Astrocyte (in vitro differentiated cells and primary cell): ENCODE results near the gene PDE11A. TPM values are rescaled to one million over a fixed set of nuclear protein-coding genes. Genes with fewer than 3 reads are reported as not detected.

Source experiments
- DNase-seq: peaks from one replicate; pipeline ENCODE4 v3.0.0-alpha.2; 2010; ENCODE audit warnings: low read depth
- FAIRE-seq: peaks from 2 replicates; lab custom pipeline; 2011; peaks lifted over from hg19 to GRCh38; lab: Jason Lieb, UNC
- H2AFZ ChIP-seq: 2 replicates; pipeline ENCODE4 v1.6.0; 2012; ENCODE audit warnings: low read depth, low read length, inconsistent platforms
- H3K27ac ChIP-seq: 2 replicates; pipeline ENCODE4 v1.5.1; 2011; ENCODE audit warnings: low read depth, low read length, inconsistent platforms
- H3K27me3 ChIP-seq: 2 replicates; pipeline ENCODE4 v1.6.0; 2011; ENCODE audit warnings: low read length, inconsistent platforms; ENCODE audit not compliant: insufficient read depth
- H3K36me3 ChIP-seq: 2 replicates; pipeline ENCODE4 v1.5.1; 2011; ENCODE audit warnings: low read length, inconsistent platforms; ENCODE audit not compliant: insufficient read depth
- H3K4me1 ChIP-seq: 2 replicates; pipeline ENCODE4 v1.5.1; 2011; ENCODE audit warnings: low read length, inconsistent platforms; ENCODE audit not compliant: insufficient read depth
- H3K4me2 ChIP-seq: 2 replicates; pipeline ENCODE4 v1.6.0; 2012; ENCODE audit warnings: low read length, inconsistent platforms
- H3K4me3 ChIP-seq: 2 replicates; pipeline ENCODE4 v1.5.1; 2011; ENCODE audit warnings: low read depth, mild to moderate bottlenecking, low read length, inconsistent platforms; ENCODE audit not compliant: insufficient read depth
- H3K79me2 ChIP-seq: 2 replicates; pipeline ENCODE4 v1.6.0; 2012; ENCODE audit warnings: mild to moderate bottlenecking, low read length, inconsistent platforms; ENCODE audit not compliant: insufficient read depth
- H3K9ac ChIP-seq: 2 replicates; pipeline ENCODE4 v1.6.0; 2012; ENCODE audit warnings: mild to moderate bottlenecking, low read length, inconsistent platforms
- H3K9me3 ChIP-seq: 2 replicates; pipeline ENCODE4 v1.5.1; 2012; ENCODE audit warnings: low read depth, mild to moderate bottlenecking, low read length, inconsistent platforms; ENCODE audit not compliant: insufficient read depth
- H4K20me1 ChIP-seq: 2 replicates; pipeline ENCODE4 v1.6.0; 2012; ENCODE audit warnings: low read length, inconsistent platforms; ENCODE audit not compliant: insufficient read depth
- H3K27ac Mint-ChIP-seq: one replicate; pipeline ENCODE4 v1.8.0; 2021; ENCODE audit warnings: mild to moderate bottlenecking, mixed read lengths; ENCODE audit not compliant: unreplicated experiment
- H3K27me3 Mint-ChIP-seq: one replicate; pipeline ENCODE4 v1.8.0; 2021; ENCODE audit warnings: low read depth, mixed read lengths; ENCODE audit not compliant: unreplicated experiment
- H3K36me3 Mint-ChIP-seq: one replicate; pipeline ENCODE4 v1.8.0; 2021; ENCODE audit warnings: low read depth, mixed read lengths; ENCODE audit not compliant: unreplicated experiment
- H3K4me1 Mint-ChIP-seq: one replicate; pipeline ENCODE4 v1.8.0; 2021; ENCODE audit warnings: low read depth, mixed read lengths; ENCODE audit not compliant: unreplicated experiment
- H3K4me3 Mint-ChIP-seq: one replicate; pipeline ENCODE4 v1.8.0; 2021; ENCODE audit warnings: mild to moderate bottlenecking, moderate library complexity, mixed read lengths; ENCODE audit not compliant: unreplicated experiment
- H3K9me3 Mint-ChIP-seq: one replicate; pipeline ENCODE4 v1.8.0; 2021; ENCODE audit warnings: mild to moderate bottlenecking, mixed read lengths; ENCODE audit not compliant: unreplicated experiment
- CTCF ChIP-seq: IDR thresholded peaks from 2 replicates; pipeline ENCODE4 v1.5.1; 2011; ENCODE audit warnings: low read depth, mild to moderate bottlenecking, inconsistent platforms, low read length, moderate library complexity; ENCODE audit not compliant: insufficient read depth
- EZH2 ChIP-seq: IDR thresholded peaks from 2 replicates; pipeline ENCODE4 v1.6.1; 2012; ENCODE audit warnings: mild to moderate bottlenecking, low read length, inconsistent platforms; ENCODE audit not compliant: insufficient read depth
- total RNA-seq: library from RNA; stranded (reverse); gene quantifications from 2 replicates; pipeline ENCODE4 v1.2.1, GENCODE V29; 2021

The PDE11A gene
- total RNA-seq, 1 donor from 2014 or later = 0.45 TPM

- H4K20me1 ChIP-seq = no peaks in the 10 kb centered on the region
- DNase-seq (no peak), FAIRE-seq (no peak)
- H3K27ac ChIP-seq = no peak overlapping the region
- H3K4me1 ChIP-seq = no peaks in the 10 kb centered on the region
- Mint-ChIP-seq H3K9me3 (no peaks in the 10 kb centered on the region), H3K36me3 (peaks cover 1% of the 10 kb centered on the region), H3K27ac (no peak overlapping the region), H3K27me3 (no peaks in the 10 kb centered on the region), H3K4me3 (no peak overlapping the region), H3K4me1 (peaks cover 8% of the 10 kb centered on the region)
- H3K79me2 ChIP-seq = no peaks in the 10 kb centered on the region
- TF ChIP-seq EZH2 = no peak
- H3K27me3 ChIP-seq = peaks cover 3% of the 10 kb centered on the region
- no peak overlapping the region for H2AFZ ChIP-seq
- no peak overlapping the region for H3K9ac ChIP-seq
- H3K9me3 ChIP-seq = no peaks in the 10 kb centered on the region
- H3K4me2 ChIP-seq = no peak overlapping the region
- no peaks in the 10 kb centered on the region for H3K36me3 ChIP-seq
- no peak overlapping the region for H3K4me3 ChIP-seq
Observed at GRCh38 chr2:177670791-177671535, 401.6 kb downstream of the PDE11A start.

- no peak for DNase-seq
- H3K4me3 ChIP-seq = no peak overlapping the region
- Mint-ChIP-seq H3K36me3 (peaks cover 1% of the 10 kb centered on the region), H3K4me1 (peaks cover 8% of the 10 kb centered on the region), H3K9me3 (no peaks in the 10 kb centered on the region), H3K4me3 (no peak overlapping the region), H3K27ac (no peak overlapping the region), H3K27me3 (no peaks in the 10 kb centered on the region)
- no peaks in the 10 kb centered on the region for H3K27me3 ChIP-seq
- H3K4me2 ChIP-seq = no peak overlapping the region
- H3K79me2 ChIP-seq = no peaks in the 10 kb centered on the region
- TF ChIP-seq CTCF = no peak
- no peak for TF ChIP-seq EZH2
- no peaks in the 10 kb centered on the region for H3K36me3 ChIP-seq
- H3K9ac ChIP-seq = no peak overlapping the region
- H3K4me1 ChIP-seq = no peaks in the 10 kb centered on the region
- FAIRE-seq = no peak
- H2AFZ ChIP-seq = no peak overlapping the region
- H3K9me3 ChIP-seq = no peaks in the 10 kb centered on the region
- no peaks in the 10 kb centered on the region for H4K20me1 ChIP-seq
- H3K27ac ChIP-seq = no peak overlapping the region
Observed at GRCh38 chr2:177669625-177670330, 402.8 kb downstream of the PDE11A start.

- DNase-seq = no peak
- Mint-ChIP-seq H3K36me3 (peaks cover 1% of the 10 kb centered on the region), H3K9me3 (no peaks in the 10 kb centered on the region), H3K4me1 (peaks cover 8% of the 10 kb centered on the region), H3K27ac (no peak overlapping the region), H3K27me3 (no peaks in the 10 kb centered on the region), H3K4me3 (no peak overlapping the region)
- Histone ChIP-seq H3K4me2 (no peak overlapping the region), H3K4me1 (no peaks in the 10 kb centered on the region), H3K79me2 (no peaks in the 10 kb centered on the region), H3K9ac (no peak overlapping the region), H3K27ac (no peak overlapping the region), H3K36me3 (no peaks in the 10 kb centered on the region), H3K27me3 (no peaks in the 10 kb centered on the region), H4K20me1 (no peaks in the 10 kb centered on the region), H2AFZ (no peak overlapping the region), H3K9me3 (no peaks in the 10 kb centered on the region), H3K4me3 (no peak overlapping the region)
- no peak for FAIRE-seq
- TF ChIP-seq CTCF = no peak
- TF ChIP-seq EZH2 = no peak
Observed at GRCh38 chr2:177669201-177669600, 403.4 kb downstream of the PDE11A start.
